Renal pelvis (tissue), 4 donors: ENCODE measurements around the gene USP7. TPM values are rescaled to one million over a fixed set of nuclear protein-coding genes. Genes with fewer than 3 reads are reported as not detected.
"Not testable (repeated sequence)": the region's sequence is repeated elsewhere in the genome, so short reads cannot be mapped to it uniquely, and the experiment has no call there.

Experiments used
- DNase-seq: peaks from one replicate; pipeline ENCODE4 v3.0.0-alpha.2; 2013
- polyA plus RNA-seq, 3 donors: library from polyadenylated mRNA; unstranded; fragments of 120-200 nt; gene quantifications; one replicate each; pipeline ENCODE4 v1.2.1, GENCODE V29; 2013; ENCODE audit not compliant: insufficient read length in 3 of 3

USP7 gene
- polyA plus RNA-seq, 3 donors = 110 to 133 (median 128) TPM

DNA sequence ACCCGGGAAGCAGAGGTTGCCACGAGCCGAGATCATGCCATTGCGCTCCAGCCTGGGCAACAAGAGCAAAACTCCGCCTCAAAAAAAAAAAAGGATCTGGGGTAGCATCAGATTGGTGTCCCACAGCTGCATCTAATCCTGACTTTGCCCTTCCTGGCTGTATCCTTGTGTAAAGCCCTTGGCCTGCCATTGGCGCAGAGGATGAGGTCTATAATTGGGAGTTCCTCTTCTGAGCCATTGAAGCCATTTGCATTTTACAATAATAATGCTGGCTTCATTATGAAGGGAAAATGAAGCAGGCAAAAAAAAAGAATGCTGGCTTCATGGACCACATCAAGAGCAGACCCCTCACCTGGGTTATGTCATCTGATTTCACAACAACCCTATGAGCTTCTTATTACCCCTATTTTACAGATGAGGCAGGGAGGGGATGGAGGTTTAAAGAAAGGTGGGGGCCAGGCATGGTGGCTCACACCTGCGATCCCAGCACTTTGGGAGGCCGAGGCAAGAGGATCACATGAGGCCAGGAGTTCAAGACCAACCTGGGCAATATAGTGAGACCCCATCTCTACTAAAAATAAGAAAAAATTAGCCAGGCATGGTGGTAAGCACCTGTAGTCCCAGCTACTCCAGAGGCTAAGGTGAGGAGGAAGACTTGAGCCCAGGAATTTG is 82.7 kb downstream of the USP7 start:
- no peak for DNase-seq

DNA sequence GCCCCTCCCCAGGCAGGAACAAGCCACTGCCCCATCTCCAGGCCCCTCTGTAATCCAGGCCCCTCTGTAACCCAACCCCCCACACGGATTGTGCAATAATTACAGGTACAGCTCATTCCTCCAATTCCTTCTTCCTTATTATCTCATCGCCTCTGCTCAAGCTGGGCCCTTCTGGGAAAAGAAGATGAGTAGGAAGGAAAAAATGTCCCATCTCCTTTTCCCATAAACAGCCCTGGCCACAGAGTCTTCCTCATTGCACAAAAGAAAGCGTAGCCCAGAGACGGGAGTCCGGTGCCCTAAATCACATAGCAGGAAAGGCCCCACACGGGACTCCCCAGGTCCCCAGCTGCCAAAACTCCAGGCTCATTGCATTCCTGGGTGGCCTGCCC is 85.2 kb downstream of the USP7 start:
- DNase-seq = no peak

DNA sequence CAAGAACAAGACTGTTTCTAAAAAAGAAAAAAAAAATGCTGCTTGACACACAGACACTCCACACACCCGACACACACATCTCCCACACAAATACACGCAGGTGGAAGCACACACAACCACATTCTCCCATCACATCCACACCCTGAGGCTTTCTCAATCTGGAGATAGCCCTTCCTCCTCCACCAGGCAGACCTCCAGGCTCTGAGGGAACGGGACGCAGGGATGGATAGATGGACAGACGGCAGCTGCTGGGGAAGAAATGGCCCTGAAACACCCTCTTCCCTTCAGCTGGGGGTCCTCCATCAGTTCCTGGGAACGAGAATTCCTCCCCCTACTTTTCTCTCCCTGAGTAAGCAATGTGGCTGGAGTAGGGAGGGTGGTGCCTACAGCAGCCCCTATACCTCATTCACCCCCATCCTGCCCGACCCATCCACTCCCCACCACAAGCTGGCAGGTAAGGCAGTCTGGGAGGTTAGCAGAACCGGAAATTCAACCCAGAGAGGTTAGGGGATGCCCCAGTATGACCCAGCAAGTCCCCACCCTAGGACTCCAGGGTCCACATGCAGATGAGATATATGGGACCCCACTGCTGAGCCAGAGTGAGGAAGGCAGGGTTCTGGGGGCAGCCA is 85.7 kb downstream of the USP7 start:
- DNase-seq = no peak

DNA sequence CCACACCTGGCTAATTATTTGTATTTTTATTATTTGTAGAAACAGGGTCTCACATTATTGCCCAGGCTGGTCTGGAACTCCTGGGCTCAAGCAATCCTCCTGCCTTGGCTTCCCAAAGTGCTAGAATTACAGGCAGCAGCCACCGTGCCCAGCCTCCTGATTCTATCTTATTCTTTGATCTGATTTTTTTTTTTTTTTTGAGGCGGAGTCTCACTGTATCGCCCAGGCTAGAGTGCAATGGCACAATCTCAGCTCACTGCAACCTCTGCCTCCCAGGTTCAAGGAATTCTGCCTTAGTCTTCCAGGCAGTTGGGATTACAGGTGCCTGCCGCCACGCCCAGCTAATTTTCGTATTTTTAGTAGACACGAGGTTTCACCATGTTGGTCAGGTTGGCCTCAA is 88.4 kb downstream of the USP7 start:
- DNase-seq = not testable (repeated sequence)

DNA sequence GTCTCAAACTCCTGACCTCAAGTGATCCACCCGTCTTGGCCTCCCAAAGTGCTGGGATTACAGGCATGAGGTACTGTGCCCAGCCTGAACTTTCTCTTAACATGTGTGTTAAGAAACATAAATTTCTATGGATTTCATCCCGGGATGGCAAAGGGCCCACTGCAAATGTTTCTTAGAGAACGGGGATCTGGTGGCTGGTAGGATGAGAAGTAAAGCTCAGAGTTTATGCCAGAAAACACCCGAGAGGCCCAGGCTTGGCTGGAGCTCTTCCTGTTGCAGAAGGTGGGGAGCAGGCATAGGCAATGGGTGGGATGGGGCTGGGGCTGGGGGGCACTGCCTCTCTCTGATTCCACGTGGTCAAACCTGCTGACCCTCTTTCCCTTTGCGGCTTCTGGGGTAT is 89.3 kb downstream of the USP7 start:
- DNase-seq = no peak

DNA sequence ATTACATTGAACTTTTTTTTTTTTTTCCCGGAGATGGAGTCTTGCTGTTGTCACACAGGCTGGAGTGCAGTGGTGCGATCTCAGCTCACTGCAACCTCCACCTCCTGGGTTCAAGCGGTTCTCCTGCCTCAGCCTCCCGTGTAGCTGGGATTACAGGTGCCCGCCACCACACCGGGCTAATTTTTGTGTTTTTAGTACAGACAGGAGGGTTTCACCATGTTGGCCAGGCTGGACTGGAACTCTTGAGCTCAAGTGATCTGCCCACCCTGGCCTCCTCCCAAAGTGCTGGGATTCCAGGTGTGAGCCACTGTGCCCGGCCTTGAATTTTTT is 89.9 kb downstream of the USP7 start:
- not testable (repeated sequence) for DNase-seq

DNA sequence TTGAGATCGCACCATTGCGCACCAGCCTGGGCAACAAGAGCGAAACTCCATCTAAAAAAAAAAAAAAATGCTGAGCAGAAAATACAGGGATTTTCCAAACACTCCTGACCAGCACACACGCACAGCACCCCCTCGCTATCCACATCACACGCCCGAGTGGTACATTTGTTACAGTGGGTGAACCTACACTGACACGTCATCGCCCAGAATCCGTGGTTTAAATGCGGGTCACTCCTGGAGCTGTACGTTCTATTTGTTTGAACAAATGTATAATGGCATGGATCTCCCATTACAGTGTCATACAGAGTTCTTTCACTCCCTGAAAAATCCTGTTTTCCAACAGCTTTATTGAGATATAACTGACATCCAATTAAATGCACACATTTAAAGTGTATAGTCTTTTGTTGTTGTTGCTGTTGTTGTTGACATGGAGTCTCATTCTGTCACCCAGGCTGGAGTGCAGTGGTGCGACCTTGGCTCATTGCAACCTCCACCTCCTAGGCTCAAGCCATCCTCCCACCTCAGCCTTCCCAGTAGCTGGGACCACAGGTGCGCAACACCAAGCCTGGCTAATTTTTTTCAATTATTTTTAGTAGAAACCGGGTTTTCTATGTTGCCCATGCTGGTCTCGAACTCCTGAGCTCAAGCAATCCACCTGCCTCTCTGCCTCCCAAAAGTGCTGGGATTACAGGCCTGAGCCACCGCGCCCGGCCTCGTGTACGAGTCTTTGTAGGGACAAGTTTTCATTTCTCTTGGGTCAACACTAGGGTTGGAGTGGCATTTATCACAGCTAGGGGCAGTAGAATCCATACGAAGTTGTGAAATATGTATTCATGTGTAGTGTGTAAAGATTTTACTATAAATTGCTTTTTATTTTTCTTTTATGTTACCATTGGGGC is 90.5 kb downstream of the USP7 start:
- no peak for DNase-seq

DNA sequence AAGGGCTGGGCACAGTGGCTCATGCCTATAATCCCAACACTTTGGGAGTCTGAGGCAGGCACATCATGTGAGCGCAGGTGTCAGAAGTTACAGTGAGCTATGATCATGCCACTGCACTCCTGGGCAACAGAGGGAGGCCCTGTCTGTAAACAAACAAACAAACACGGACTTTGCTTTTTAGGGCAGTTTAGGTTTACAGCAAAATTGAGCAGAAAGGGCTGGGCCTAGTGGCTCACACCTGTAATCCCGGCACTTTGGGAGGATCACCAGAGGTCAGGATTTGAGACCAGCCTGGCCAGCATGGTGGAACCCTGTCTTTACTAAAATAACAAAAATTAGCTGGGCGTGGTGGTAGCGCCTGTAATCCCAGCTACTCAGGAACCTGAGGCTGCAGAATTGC is 91.6 kb downstream of the USP7 start:
- DNase-seq = no peak

DNA sequence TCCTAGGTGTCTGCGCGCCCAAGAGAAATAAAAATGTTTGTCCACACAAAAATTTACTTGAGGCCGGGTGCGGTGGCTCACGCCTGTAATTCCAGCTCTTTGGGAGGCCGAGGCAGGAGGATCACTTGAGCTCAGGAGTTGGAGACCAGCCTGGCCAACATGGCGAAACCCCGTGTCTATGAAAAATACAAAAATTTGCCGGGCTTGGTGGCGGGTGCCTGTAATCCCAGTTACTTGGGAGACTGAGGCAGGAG is 93.8 kb downstream of the USP7 start:
- DNase-seq = not testable (repeated sequence)

DNA sequence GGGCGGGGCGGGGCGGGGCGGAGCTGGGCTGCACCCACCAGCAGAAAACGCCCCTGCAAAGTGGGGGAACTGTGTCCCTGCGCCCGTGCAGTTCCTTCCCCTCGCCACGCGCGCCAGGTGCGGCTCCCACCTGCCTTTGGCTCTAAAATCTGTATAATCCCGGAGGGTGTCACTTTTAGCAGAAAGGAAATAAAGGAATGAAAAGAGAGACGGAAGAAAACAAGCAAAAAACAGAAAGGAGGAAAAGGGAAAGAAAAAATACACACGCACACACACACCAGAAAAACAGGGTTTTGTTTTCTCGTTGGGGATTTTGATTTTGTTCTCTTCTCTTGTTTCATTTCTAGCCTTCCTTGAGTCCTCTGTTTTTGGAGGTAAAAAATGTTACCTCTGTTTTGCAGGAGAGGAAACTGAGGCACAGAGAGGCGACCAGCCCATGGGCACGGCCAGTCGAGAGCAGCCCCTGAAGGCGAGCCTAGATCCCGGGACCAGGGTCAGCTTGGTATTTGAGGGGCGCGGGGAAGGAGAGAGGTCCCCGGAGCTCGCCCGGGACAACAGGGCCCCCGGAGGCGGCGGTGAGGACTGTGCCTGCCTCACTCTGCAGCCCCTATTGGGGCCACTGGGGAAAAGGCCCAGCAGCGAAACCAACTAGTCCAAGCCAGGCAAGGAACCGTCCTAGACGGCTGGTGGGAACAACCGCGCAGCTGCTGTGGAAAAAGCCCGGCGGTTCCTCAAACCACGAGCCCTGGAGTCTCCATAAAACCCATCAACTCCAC is 94.3 kb downstream of the USP7 start:
- DNase-seq = no peak

DNA sequence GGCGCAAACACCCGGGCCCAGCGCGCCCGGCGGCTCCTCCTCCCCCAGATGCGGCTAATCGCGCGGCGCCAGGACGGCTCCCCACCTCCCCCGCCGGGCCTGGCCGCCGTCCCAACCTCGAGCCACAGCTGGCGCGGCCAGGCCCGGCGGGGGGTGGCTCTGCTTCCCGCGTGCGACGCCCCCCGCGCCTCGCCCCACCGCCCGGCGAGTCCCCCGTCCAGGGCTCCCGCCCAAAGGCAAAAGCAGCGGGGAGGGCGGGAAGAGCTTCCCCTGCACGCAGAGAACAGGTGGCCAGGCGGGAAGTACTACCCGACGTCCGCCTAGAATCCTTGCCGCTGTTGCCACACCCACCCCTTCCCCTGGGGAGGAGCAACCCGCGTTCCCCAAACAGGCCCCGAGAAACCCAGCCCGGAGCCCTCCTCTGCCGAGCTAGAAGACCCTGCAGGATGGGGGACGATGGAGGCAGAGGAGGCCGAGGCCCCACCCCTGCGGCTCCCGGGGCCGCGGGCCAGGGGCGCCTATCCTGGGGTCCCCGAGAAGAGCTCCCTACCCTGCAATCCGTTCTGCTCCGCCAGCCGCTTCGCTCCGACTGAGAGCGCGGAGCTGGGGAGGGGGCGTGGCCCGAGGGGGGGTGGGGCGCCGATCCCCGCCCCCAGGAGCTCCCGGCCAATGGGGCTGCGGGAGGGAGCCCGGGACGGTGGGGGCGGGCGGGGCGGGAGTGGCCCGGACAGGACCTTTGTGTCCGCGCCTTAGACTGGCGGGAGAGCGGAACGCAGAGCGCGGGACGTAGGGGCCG is 95.1 kb downstream of the USP7 start, which contains the start of gene CARHSP1:
CARHSP1 (minus strand) TSS at position 591 of the 796 bp plus-strand sequence. CDS start 9,678 bp downstream, outside the sequence.
- DNase-seq = peak; percentile 92

DNA sequence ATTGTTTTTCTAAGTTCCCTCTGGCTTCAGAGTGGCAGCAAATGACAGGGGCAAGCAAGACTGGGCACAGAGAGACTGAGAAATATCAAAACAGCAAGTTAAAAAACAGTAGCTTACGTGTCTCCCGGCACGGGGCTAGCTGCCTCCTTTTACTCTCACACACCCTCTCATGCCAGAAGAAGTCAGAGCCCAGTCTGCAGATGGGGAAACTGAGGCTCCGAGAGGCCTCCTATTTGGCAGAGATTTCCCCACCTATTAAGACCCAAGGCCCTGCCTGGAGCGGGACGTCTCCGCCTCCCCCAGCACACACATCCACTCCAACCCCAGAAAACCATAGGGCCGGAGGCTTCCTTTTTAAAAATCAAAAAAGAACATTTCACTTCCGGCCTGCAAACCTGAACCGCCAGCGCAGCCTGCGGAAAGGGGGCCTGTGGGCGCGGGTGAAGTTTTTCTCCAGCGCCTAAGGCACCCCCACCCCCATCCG is 95.7 kb downstream of the USP7 start:
- DNase-seq = no peak

DNA sequence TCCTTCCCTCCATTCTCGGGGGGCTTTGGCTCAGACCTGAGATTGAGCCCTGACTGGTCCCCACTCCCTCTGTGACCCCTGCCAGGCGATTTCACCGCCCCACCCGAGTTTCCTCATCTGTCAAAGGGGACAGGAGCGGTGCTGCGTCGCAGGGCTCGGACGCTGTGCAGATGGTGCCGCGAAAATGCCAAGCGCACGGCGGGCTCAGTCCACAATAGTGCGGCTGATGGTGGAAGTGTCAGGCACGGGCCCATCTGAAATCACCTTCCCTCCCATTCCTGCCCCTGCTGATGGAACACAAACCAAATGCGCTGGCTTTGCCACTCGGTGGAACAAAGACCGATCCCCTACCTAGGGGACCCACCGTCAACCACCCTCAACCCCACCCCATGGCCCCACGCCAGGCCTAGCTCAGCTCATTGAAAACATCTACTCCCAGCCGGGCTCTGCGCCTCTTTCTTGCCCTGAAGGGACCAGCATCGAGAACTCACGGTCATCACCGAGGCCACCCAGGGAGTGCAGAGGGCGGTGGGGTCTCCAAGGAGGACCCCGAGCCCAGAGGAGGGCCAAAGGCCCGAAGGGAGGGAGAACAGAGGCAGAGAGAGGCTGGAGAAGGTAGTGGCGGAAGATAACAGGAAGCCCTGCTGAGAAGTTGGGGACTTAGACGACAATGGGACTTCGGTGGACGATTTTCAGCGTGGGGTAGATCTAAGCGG is 96.3 kb downstream of the USP7 start:
- no peak for DNase-seq

DNA sequence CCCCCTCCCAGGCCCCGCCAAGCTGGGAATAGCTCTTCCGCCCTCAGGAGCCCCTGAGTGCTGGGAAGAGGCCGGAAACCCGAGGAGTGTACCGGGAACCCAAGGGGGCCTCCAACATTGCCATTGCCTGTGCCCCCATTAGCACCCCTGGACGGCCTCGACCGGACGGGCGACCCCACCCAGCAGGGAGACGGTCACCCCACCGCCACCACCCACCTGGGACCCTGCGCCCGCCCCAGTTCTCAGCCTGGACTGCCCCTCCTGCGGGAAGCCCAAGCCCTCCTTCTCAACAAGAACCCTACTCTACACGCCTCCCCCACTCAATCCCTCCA is 96.9 kb downstream of the USP7 start:
- no peak for DNase-seq

DNA sequence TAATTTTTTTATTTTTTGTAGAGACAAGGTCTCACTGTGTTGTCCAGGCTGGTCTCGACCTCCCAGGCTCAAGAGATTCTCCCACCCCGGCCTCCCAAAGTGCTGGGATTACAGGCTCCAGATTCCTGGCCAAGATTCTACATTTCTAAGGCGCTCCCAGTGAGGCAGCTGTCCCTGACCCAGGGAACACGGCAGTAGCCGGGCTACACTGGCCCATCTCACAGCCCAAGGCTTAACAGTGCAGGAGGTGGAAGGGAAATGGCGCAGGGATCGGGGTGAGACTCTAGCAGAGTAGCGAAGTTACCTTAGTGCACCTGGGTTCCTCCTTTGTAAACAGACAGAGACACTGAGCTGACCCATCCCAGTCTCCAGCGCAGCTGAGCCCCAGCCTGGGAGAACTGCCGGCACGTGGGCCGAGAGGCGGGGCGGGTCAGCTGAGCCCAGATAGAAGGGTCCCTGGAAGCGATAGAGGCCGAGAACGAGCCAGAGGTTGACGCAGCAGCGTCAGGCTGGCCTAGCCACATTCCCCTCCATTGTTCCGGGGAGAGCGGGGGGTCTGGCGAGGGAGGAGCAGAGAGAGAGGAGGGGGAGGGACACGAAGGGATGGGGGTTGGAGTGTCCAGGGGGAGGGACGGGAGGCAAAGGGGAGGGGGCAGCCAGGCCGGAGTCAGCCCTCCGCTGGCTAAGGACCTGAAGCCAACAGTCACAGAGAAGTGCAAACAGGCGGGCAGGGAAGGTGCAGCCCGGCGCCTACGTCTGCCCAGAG is 97.4 kb downstream of the USP7 start:
- no peak for DNase-seq

DNA sequence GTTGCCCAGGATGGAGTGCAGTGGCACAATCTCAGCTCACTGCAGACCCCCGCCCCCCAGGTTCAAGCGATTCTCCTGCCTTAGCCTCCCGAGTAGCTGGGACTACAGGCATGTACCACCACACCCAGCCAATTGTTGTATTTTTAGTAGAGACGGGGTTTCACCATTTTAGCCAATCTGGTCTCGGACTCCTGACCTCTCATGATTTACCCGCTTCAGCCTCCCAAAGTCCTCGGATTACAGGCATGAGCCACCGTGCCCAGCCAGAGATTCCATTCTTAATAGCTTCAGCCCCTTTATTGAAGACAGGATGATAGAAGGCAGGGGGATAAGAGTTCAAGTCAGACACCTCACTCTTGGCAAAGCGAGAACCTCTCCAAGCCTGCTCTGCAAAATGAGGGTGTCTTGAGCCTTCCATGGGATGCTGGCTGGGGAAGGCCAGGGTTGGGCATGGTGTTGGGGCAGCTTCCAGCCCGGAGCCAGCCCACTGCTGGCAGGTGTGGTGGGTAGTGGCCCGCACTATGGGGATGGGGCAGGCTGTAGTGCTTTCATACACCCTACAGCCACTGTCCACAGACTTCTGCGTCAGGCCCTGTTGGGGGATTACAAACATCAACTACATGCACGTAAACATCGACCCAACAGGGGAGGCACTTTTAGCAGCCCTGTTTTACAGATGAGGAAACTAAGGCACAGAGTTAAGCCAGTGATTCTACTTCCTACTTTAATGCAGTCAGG is 98.4 kb downstream of the USP7 start:
- no peak for DNase-seq

DNA sequence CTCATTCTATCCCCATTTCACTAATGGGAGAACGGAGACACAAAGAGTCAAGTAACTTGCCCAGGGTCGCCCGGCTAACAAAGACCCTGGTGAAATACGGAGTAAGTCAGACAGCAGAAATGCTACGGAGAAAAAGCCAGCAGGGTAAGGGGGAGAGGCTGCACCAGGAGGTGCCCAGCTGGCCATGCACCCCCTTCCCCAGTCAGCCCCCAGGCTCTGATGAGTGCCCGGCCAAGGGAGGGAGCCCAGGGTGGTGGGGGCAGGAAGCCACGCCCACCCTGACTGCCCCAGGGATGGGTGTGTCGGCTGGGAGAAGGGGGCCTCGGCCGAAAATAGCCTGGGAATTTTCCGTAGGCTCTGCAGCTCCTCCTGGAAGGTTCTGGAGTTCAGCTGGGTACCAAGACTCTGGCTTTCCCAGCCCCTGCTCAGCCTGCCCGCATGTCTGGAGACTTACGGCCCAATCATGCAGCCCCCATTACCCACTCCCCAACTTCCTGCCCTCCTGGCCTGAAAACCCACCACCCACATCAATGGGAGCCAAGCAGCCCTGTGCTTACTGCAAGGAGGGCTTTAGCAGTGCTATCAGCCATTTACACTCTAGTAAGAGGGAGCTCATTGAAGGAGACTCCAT is 99.1 kb downstream of the USP7 start:
- no peak for DNase-seq

DNA sequence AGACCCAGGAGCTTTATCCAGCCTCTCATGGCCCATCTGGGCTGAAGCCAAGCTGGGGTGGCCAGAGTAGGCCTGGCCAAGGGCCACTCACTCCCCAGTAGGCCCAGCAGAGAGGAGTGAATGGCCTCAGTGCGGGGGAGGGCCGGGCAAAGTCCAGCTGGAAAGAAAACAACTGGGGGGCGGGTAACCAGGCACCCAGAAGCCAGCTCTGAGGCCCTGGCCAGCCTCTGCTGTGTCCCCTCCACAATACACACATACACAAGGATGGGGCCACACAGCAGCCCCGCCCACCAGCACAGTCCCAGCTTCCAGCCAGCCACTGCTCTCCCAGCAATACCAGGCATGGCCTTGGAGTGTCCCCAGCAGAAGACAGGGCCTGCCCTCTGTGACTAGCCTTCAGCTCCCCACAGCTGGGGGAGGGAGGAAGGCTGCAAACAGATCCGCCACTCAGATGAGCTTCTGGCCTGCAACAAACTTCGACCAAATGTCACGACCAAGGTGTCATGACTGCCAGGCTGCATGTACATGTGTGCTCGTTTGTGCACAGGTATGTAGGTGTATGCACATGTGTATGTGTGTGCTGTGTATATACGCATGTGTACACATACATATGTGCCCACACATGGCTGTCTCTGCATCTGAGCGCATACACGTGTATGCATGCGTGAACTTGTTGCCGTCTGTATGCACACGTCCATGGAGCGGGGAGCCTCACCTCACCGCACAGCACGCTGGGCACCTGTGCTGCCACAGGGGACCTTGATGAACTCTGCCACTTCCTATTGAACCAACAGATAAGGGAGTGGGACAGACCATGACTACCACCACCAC is 99.9 kb downstream of the USP7 start:
- DNase-seq = no peak
